Choroid plexus epithelial cell (primary cell): ENCODE results near the gene EHMT1.

Source experiments
- DNase-seq: peaks from one replicate; pipeline ENCODE4 v3.0.0-alpha.2; 2010; ENCODE audit warnings: low read depth
- H3K4me3 ChIP-seq: 2 replicates; pipeline ENCODE4 v1.5.1; 2011; ENCODE audit warnings: low read depth, mild to moderate bottlenecking, control low read depth, low read length, moderate library complexity
- CTCF ChIP-seq: conservative IDR thresholded peaks from 2 replicates; pipeline ENCODE4 v1.5.1; 2011; ENCODE audit warnings: low read depth, mild to moderate bottlenecking, control low read depth, inconsistent platforms, low read length, moderate library complexity

The EHMT1 gene

GRCh38 chr9:137865581-137866145 is 246.9 kb downstream of the EHMT1 start:
- DNase-seq = no peak
- H3K4me3 ChIP-seq = no peak overlapping the region
- no peak for TF ChIP-seq CTCF

- no peak overlapping the region for H3K4me3 ChIP-seq
- no peak for TF ChIP-seq CTCF
- DNase-seq = no peak
Measured at GRCh38 chr9:137866226-137867141, 247.7 kb downstream of the EHMT1 start.

- DNase-seq = no peak
- no peak for TF ChIP-seq CTCF
- no peak overlapping the region for H3K4me3 ChIP-seq
Measured at GRCh38 chr9:137870432-137870831, 251.6 kb downstream of the EHMT1 start.

GRCh38 chr9:137872296-137872695 is 253.5 kb downstream of the EHMT1 start:
- no peak for TF ChIP-seq CTCF
- no peak overlapping the region for H3K4me3 ChIP-seq
- no peak for DNase-seq

- H3K4me3 ChIP-seq = no peak overlapping the region
- no peak for DNase-seq
- no peak for TF ChIP-seq CTCF
Measured at GRCh38 chr9:137873408-137873807, 254.6 kb downstream of the EHMT1 start.

- TF ChIP-seq CTCF = no peak
- H3K4me3 ChIP-seq = no peak overlapping the region
- no peak for DNase-seq
Measured at GRCh38 chr9:137873858-137874362, 255.1 kb downstream of the EHMT1 start.
